Skeletal muscle satellite cell (primary cell): ENCODE results near the gene ROMO1.
"Not testable (repeated sequence)": the region's sequence is repeated elsewhere in the genome, so short reads cannot be mapped to it uniquely, and the experiment has no call there.

Source experiments
- H3K27me3 ChIP-seq: 2 replicates; pipeline ENCODE4 v1.7.0; 2013; ENCODE audit warnings: low read length; ENCODE audit not compliant: control insufficient read depth, insufficient read depth
- H3K36me3 ChIP-seq: 2 replicates; pipeline ENCODE4 v1.7.0; 2013; ENCODE audit warnings: mild to moderate bottlenecking, control low read depth, low read length; ENCODE audit not compliant: insufficient read depth
- H3K4me1 ChIP-seq: 2 replicates; pipeline ENCODE4 v1.7.0; 2013; ENCODE audit warnings: low read length; ENCODE audit not compliant: control insufficient read depth, insufficient read depth
- H3K4me2 ChIP-seq: 2 replicates; pipeline ENCODE4 v1.7.0; 2013; ENCODE audit warnings: mild to moderate bottlenecking, low read length
- H3K4me3 ChIP-seq: 2 replicates; pipeline ENCODE4 v1.7.0; 2013; ENCODE audit warnings: low read length
- H3K9ac ChIP-seq: 2 replicates; pipeline ENCODE4 v1.7.0; 2013; ENCODE audit warnings: mild to moderate bottlenecking, low read depth, low read length, moderate library complexity
- H3K9me3 ChIP-seq: replicated peaks from 2 replicates; pipeline ENCODE4 v1.7.0; 2013; ENCODE audit warnings: mild to moderate bottlenecking, control low read depth, low read length

Gene ROMO1

GRCh38 chr20:35737865-35738333 is 38.7 kb downstream of the ROMO1 start:
- Histone ChIP-seq H3K27me3 (no peaks in the 10 kb centered on the region), H3K4me2 (no peak overlapping the region), H3K4me1 (peaks cover 25% of the 10 kb centered on the region), H3K9ac (no peak overlapping the region), H3K36me3 (peaks cover 75% of the 10 kb centered on the region), H3K4me3 (no peak overlapping the region), H3K9me3 (no peaks in the 10 kb centered on the region)

- H3K4me2 ChIP-seq: peak overlapping the region; percentile 96
- no peaks in the 10 kb centered on the region for H3K9me3 ChIP-seq
- peak overlapping the region; percentile 100 for H3K9ac ChIP-seq
- H3K4me3 ChIP-seq: peak overlapping the region; percentile 29
- peaks cover 32% of the 10 kb centered on the region for H3K4me1 ChIP-seq
- peaks cover 68% of the 10 kb centered on the region for H3K36me3 ChIP-seq
- no peaks in the 10 kb centered on the region for H3K27me3 ChIP-seq
Observed at GRCh38 chr20:35738410-35739179, 39.4 kb downstream of the ROMO1 start.

DNA sequence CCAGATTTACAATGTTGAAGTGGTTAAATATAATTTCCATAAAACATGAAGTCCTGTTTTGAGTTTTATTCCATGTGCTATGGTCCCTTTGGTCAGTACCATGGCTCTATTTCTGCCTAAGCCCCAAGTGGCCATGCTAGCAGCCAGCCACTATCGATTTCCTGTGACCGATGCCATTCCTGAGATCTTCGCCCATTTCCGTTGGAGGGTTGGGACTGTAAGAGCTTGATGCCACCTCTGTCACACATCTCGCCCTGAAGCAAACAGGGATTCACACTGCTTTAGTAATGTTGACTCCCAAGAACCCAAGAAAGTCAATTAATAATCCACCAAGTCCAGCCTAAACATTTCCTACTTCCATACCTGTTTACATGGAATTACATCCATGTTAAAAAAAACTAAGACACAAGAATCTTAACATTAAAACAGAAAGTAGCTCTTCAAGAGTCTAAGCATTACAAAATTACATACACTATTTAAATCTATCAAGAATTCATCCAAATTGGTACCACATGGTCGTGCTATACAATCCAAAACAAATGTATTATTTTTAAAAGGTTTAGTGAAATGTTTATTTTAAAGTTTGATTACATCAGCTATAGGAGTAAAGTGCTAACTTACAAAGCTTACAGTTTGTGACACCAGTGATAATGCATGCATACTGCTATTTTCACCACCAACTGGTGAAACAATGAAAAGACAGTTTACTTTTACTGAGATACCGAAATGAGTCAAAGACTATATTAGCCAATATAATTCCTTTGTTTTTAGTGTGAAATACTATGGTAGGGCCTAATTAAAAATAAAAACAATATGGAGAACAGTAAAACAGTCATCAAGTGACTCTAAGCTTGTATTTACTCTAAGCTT is 40.3 kb downstream of the ROMO1 start:
- peaks cover 33% of the 10 kb centered on the region for H3K4me1 ChIP-seq
- H3K9ac ChIP-seq: peak overlapping the region; percentile 100
- H3K27me3 ChIP-seq: no peaks in the 10 kb centered on the region
- peak overlapping the region; percentile 95 for H3K4me3 ChIP-seq
- H3K4me2 ChIP-seq: peak overlapping the region; percentile 96
- no peaks in the 10 kb centered on the region for H3K9me3 ChIP-seq
- H3K36me3 ChIP-seq: peaks cover 58% of the 10 kb centered on the region

- H3K9me3 ChIP-seq: no peaks in the 10 kb centered on the region
- peaks cover 24% of the 10 kb centered on the region for H3K4me1 ChIP-seq
- peaks cover 37% of the 10 kb centered on the region for H3K36me3 ChIP-seq
- peak within 1 kb of the TSS; percentile 100 for H3K9ac ChIP-seq
- peak within 1 kb of the TSS; percentile 95 for H3K4me3 ChIP-seq
- H3K27me3 ChIP-seq: no peaks in the 10 kb centered on the region
- peak within 1 kb of the TSS; percentile 96 for H3K4me2 ChIP-seq
Observed at GRCh38 chr20:35741892-35742740, 42.9 kb downstream of the ROMO1 start, which contains the start of gene RBM39. Gene RBM39 (minus strand): TSS chr20:35742260. CDS start chr20:35740874, 1,386 bp downstream.

GRCh38 chr20:35742741-35743523 is 43.7 kb downstream of the ROMO1 start:
- H3K9me3 ChIP-seq: no peaks in the 10 kb centered on the region
- H3K36me3 ChIP-seq: peaks cover 32% of the 10 kb centered on the region
- peaks cover 24% of the 10 kb centered on the region for H3K4me1 ChIP-seq
- peak overlapping the region; percentile 80 for H3K4me3 ChIP-seq
- peak overlapping the region; percentile 98 for H3K9ac ChIP-seq
- H3K4me2 ChIP-seq: peak overlapping the region; percentile 89
- H3K27me3 ChIP-seq: no peaks in the 10 kb centered on the region

DNA sequence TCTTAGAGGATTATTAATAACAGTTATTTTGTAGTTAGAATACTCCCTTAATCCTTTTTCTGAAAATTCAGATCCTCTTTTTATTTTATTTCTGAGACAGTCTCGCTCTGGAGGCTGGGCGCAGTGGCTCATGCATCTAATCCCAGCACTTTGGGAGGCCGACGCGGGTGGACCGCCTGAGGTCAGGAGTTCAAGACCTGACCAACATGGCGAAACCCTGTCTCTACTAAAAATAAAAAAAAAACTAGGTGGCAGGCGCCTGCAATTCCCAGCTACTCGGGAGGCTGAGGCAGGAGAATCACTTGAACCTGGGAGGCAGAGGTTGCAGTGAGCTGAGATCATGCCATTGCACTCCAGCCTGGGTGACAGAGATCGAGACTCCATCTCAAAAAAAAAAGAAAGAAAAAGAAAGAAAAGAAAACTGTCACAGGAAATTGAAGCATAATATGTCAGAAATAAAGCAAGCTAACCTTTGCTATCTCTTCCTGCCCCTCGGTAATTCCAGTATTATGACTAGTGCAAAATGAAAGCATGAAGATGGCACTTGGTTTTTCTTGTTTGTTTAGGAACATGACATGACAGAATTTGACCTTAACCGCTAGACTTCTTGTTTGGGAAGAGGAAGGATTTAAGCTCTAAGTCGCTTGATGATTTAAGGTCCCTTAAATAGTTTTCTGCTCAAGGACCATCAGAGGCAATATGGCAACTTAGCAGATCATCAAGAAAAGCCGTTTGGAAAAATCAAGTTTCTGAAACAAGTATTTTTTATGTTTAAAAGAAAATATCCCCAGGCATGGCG is 44.7 kb downstream of the ROMO1 start:
- peaks cover 17% of the 10 kb centered on the region for H3K4me1 ChIP-seq
- no peak overlapping the region for H3K4me3 ChIP-seq
- H3K9ac ChIP-seq: peak overlapping the region; percentile 98

GRCh38 chr20:35744492-35744841 is 45.3 kb downstream of the ROMO1 start:
- H3K9ac ChIP-seq, H3K4me2 ChIP-seq, H3K4me3 ChIP-seq, H3K27me3 ChIP-seq, H3K9me3 ChIP-seq: not testable (repeated sequence)
- Histone ChIP-seq H3K4me1 (peaks cover 12% of the 10 kb centered on the region), H3K36me3 (peaks cover 17% of the 10 kb centered on the region)

More for the DNA sequence above, 44.7 kb downstream of the ROMO1 start:
- Histone ChIP-seq H3K4me2 (no peak overlapping the region), H3K9me3 (no peaks in the 10 kb centered on the region), H3K27me3 (no peaks in the 10 kb centered on the region), H3K36me3 (peaks cover 22% of the 10 kb centered on the region)
